GM19239 (cell line): ENCODE results near the gene LHPP.

Experiments
- DNase-seq: peaks from one replicate; pipeline ENCODE4 v3.0.0; 2011; ENCODE audit warnings: low spot score; ENCODE audit not compliant: insufficient read length
- FAIRE-seq: peaks from 2 replicates; lab custom pipeline; 2011; peaks lifted over from hg19 to GRCh38; lab: Jason Lieb, UNC

LHPP gene

DNA sequence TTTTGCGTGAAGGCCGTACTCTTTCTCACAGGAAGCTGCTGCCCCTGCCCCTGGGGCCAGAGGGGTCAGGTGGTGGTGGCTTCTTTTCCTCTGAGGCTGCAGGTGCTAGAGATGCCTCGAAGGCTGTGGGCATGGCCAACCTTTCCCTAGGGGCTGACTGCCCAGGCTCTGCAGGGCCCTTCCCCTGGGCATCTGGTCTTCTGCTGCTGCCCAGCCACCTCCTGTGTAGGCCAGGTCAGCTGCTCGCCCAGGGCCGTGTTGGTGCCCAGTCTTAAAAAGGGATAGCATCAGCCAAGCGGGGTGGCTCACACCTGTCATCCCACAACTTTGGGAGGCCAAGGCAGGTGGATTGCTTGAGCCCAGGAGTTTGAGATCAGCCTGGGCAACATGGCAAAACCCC, 168.2 kb downstream of the LHPP start:
- DNase-seq (no peak), FAIRE-seq (no peak)

DNA sequence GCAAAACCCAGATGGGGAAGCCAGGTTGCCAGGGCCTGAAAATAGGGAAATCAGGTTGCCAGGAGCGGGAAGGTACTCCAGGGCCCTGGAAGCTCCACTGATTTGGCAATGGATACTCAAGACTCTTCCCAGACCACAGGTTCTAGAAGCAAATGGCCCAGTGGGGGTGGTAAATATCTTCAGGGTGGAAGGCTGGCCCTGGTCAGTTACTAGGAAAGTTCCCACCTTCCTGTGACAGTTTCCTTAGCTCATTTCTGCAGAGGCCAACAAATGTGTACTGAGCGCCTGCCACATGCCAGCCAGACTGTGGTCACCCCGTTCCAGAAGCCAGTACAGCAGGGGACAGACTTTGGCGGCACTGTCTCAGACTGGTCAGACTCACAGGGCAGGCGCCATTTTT, 168.9 kb downstream of the LHPP start:
- DNase-seq, result no peak
- no peak for FAIRE-seq

DNA sequence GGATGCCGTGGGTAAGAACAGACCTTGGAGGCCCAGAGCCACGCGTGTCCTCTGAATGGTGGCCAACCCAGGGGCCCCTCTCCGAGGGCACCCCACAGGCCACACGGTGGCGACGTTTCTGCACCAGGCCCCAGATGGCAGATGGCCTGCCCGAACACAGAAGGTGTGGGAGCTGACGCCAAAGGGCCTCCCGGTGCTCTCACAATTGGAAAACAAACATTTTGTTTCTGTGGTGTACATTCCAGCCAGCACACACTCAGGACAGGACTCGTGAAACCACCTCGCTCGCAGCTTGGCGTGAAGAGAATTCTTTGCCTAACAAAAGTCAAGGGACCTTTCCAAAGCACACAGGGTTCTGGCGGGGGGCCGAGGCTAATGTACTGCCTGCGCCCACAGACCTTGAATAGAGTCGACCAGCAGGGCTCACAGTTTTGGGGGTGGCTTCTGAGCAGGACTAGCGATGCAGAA, 170.5 kb downstream of the LHPP start:
- no peak for FAIRE-seq
- no peak for DNase-seq

DNA sequence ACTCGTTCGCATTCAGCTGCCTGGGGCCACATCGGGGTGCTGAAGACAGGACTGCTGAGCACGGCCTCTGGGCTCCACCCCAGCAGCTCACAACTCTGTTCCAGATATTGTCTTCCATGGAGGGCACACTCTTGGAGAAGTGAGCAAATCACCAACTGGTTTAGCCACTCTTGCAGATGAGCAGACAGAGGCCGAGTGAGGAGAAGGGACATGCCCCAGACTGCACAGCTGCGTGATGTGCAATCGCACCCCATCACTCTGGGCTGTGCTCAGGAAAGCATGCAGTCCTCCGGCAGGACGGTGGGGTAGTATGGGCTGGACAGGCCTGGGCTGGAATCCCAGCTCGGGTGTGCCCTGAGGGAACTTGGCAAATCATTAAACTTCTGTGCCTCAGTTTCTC, 170.9 kb downstream of the LHPP start:
- no peak for DNase-seq
- no peak for FAIRE-seq

DNA sequence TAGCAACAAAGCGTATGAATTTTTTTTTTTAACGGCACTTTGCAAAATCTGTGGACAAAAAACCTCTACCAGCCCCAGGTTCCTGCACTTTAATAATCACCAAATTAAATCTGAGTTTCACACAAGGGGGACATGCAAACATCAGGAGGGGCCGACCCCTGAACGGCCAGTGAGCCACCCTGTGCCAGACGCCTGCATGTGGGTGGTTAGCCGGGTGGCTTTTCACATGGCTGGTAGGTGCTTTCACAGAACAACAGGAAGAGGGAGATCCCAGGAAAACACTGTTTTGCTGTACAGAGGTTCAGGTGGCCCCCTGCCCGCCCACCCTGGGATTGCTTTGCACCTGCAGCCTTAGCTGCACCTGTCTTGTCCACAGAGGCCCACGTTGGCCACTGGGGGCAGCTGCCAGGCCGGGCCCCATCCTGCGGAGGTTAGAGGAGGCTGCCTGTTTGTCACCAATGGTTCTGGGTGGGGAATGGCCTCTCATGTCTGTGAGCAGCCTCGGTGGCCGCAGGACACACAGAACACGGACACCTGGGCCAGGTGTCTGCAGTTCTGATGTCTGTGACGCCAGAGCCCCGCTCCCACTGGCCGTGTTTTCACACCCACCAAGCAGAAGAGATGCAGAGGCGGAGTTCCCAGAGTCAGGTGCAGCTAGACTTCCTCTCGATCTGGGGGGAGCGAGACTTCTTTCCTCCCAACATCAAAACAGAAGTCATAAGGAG, 174.8 kb downstream of the LHPP start:
- FAIRE-seq (peak; percentile 47), DNase-seq (no peak)

DNA sequence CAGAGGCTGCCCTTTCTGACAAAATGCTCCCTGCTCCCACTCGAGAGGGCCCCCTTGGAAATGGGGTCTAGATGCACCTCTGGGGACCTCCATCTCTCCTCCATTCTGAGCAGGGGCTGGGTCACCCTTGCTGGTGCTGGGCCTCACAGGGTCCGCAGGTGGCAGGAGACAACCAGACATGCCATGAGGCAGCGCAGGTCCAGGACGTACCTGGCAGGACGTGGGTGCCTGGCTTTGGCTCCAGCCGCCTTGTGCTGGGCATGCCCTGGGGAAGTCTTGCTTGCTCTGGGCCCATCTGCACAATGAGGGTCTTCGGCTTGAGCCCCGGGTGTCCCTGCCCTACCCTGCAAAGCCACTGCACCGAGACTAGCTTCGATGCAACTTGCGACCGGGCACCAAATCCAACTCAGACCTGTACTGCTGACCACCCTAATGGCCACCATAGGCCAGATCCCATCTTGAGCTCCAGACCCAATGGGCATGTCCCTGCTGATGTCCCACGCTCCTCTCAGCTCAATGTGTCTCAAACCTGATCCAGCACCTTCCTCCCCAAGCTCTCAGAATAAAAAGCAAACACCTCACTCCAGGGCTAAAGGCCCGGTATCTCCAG, 175.6 kb downstream of the LHPP start:
- FAIRE-seq (no peak), DNase-seq (no peak)

DNA sequence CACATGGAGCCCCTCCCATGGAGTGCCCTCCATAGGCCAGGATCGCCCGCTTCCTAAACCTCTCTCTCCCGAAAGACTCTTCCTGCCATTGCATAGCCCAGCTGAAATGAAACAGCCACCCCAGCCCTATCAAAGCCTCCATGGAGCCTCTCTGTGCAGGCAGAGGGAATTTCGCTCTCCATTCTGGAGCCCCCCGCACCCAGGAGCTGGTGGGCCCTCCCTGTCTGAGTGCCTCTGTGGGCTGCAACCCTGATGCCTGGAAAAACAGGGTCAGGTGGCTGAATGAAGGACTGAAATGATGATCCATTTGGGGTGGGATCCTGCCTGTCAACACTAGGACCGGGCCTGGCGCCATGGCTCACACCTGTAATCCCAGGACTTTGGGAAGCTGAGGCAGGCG, 176.1 kb downstream of the LHPP start:
- no peak for DNase-seq
- no peak for FAIRE-seq

DNA sequence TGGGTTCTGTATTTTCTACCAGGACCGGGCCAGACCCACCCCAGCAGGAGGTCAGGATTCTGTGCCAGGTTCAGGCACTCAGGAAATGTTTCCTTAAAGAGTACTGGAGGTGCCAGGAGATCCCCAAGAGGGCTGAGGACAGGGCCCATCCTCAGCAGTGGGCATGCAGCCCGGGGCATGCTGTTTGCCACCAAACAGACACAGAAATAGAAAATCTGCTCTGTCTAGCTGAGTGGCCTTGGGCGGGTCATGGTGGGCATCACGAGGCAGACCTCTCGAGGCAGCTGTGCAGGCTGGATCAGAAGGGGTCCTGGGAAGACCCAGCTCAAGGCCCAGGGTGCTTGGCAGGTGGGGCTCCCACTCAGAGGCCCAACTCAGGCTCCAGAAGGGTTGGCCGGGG, 177.6 kb downstream of the LHPP start:
- FAIRE-seq (no peak), DNase-seq (no peak)

DNA sequence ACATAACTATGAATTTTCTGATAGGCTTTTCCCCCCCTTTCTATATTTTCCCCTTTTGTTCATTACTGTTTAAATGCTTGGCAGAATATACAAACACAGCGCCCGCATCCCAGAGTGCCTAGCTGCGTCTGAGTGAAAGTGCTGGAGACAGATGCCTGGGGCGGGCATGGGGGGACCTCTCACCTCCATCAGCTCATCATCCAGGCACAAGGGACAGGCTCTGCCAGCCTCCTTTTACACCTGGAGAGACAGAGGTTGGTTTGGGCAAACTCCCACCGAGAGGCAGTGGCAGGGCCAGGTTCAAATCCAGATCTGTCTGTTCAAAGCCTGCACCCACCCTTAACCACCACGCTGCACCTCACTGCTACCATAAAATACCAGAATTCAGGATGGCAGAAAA, 178.0 kb downstream of the LHPP start:
- no peak for FAIRE-seq
- DNase-seq, result no peak

DNA sequence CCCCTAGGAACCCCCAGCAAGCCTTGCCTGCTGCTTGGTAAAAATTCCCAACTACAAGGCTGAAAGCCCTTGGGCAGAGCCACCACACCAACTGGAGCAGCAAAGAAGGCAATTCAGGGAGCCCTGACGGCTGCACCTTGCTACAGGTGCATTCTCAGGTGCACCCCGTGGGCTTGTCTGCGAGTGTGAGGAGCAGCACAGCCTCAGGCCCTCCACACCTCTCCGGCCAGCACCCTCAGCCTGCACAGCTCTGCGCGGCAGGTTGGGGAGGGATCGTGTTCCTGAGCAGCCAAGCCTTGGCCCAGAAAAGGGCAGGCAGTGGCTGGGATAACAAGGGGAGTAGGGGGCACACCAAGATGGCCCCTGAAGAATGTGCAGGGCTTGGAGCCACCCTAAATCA, 178.4 kb downstream of the LHPP start:
- FAIRE-seq (no peak), DNase-seq (no peak)

DNA sequence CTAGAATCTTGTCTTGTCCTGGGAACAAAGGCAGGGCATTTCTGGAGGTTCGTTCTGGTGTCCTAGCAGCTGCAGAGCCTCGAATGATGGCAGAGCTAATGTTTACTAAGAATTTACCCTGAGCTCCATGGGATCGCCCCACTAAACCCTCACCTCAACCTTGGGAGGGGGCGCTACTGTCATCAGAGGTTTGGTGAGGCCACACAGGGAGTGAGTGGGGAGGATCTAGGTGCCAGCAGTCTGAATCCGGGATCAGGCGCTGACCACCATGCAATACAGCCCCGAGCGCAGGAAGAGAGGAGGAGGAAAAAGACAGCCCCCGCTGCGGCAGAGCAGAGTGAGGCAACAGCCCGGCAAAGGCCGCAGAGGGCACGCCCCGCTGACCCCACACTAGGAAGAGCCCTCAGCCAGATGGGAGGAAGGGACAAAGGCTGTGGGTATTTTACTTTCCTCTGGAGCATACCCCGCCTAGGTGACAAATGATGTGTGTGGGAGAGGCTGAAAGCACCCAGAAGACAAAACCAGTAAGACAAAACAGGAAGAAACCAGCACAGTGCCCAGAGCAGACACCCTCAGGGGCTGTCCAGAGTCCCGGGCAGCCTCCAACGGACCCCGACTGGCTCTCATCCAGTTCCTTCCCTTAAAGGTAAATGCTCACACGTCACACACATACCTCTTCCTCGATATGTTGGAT, 179.1 kb downstream of the LHPP start:
- no peak for DNase-seq

DNA sequence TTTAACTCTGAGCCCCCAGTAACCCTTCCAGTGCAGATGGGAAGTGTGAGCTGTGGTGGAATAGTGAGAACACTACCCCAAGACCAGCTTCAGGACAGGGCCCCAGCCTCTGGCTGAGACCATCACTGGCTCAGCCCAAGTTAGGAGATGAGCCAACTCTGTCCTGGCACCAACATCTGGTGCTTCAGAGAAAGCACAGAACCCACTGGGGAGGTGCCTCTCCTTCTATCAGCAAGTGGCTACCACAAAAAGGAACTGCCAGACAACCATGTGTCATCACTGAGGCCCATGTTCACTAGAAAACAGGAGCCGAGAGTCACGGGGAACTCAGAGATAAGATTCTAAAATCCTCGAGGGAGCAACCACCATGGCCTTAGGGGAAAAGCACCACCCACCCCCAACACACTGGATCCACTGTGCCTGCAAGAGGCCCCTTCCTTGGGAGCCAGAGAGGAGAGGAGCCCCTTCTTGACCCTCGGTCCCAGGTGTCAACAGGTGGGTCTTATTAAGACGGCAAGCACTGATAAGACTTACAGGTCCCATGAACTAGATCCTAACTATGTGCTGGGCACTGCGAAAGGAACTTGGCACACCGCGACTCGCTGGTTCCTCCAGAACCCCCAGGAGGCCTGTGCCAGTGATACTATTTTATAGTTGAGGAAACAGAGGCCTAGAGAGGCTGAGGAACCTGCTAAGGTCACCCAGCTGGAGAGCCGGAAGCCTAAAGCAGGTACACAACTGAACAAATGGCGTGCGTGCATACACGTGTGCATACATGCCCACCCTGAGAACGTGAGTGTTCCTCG, 179.9 kb downstream of the LHPP start:
- DNase-seq, result no peak
- FAIRE-seq, result peak; percentile 35

More for the DNA sequence above, 179.1 kb downstream of the LHPP start:
- FAIRE-seq, result peak; percentile 90

DNA sequence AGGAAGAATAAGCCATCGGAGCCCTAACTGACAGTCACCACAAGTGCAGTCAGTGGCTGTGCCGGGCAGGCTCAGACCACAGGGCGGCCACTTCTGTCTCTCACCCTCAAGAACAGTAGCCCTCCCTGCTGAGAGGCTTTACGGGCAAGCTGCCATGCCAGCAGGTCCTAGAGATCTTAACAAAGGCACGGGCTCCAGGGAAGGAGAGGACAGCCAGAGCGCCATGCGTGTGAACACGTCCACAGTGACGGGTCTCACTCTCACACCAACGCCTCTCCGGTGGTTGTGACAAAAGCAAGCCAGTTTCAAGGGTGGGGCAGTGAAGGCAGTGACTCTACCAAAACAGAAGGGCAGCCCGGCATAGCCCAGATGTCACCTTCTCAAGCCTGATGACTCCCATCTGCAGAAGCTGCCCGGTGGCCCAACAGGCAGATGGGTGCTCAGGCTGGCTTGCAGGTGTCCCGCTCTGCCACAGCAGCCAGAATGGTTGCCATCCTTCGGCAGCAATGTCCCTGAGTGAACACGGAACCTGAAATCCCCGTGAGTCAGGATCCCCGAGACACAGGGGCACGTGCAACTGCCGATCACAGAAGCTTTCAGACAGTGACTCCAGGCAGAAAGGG, 180.6 kb downstream of the LHPP start:
- no peak for FAIRE-seq
- no peak for DNase-seq

DNA sequence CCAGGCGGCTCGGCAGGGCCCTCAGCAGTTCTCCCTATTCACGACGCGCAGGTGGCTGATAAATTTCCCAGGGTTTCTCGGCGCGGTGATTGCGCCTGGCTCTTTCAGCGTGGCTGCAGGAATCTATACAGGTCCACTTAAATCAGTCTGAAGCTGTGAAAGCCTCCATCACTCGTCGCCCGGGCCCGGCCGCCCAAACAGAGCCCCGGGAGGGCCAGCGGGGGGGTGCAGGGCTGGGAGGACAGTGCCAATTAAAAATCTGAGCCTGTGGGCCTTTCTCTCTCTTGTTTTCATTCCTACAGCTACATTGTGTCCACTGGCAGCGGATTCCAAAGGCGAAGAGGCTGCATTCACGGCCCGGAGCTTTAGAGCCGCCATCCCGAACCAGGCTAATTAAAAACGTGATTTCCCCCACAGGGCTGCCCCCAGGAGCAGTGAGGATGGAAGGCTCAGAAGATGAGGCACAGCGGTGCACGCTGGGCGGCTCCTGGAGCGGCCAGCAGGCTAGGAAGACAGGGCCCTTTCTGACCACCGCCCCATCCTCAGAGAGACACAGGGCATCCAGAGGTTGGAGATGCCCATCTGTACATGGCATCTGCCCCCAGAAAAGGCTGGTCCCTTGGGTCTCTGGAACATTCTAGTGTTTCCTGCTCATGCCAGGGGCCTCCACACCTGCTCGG, 181.8 kb downstream of the LHPP start:
- DNase-seq, result no peak
- FAIRE-seq, result no peak

DNA sequence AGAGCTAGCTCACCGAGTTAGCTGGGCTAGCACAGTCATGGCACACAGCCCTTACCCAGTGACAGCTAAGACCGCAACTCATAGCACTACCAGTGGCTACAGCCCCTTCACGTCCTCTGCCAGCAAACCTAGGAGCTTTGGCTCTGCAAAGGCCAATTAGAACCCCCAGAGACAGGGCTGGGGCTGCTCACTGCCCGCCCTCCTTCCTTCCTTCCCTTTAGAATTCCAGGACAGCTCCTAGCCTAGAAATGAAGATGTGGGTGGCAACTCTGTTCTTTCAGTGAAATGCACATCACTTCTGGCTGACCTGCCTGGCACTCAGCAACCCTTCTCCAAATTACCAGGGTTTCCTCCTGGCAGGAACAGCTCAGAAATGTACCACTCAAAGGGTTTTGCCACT, 182.6 kb downstream of the LHPP start:
- FAIRE-seq (no peak), DNase-seq (no peak)

DNA sequence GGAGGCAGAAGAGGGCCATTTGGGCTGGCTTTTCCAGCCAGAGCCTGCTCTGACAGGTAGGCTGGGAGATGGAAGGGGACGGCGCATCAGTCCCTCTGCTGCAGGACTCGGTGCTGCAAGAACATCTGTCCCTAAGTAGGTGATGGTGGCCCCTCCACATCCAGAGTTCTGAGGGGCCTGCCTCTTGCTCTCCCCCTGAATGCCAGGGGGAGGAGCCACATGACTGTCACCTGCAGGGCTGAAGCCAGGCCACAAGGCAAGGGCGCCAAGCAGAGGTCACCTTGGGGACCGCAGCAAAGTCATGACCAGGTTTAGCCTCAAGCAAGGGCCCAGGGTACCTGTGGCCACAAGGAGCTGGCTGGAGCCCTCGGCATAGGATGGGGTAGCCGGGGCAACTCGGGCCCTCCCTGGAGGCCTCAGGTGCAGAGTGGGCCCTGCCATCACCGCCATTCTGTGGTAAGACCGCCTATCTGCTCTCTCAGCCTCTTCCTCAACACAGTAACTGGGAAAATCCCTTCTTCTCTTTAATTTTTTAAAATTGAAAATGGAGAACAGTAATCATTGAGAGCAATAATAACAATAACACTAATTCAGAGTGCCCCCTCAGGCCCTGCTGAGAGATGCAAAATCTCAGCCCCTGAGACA, 183.3 kb downstream of the LHPP start:
- DNase-seq (no peak), FAIRE-seq (no peak)

DNA sequence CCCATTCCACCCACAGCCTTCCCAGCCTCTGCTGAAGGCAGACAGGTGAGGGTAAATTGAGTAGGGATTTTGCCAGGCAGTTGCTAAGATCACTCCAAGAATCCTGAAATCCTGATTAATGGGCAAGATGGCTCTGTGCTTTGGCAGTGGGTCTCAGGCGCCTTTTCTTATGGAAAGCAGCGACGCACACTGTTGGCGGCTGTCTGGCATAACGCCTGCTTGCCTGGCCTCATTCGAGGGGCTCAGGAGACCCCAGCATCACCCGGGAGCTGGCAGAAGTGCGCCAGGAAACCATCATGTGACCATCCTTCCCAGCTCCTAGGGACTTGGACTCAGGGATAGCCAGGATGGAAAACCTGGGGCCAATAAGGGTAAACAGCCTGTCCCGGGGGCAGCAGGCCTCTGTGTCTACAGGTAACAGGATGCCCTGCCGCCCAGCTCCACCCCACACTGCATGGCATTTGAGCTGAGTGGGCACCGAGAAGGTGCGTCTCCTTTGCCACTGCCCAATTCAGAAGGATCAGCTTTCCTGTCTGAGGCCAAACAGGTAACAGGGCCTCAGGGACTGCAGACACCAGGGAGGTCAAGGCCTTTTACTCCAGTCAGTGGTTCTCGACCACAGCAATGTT, 184.0 kb downstream of the LHPP start:
- FAIRE-seq (no peak), DNase-seq (no peak)

DNA sequence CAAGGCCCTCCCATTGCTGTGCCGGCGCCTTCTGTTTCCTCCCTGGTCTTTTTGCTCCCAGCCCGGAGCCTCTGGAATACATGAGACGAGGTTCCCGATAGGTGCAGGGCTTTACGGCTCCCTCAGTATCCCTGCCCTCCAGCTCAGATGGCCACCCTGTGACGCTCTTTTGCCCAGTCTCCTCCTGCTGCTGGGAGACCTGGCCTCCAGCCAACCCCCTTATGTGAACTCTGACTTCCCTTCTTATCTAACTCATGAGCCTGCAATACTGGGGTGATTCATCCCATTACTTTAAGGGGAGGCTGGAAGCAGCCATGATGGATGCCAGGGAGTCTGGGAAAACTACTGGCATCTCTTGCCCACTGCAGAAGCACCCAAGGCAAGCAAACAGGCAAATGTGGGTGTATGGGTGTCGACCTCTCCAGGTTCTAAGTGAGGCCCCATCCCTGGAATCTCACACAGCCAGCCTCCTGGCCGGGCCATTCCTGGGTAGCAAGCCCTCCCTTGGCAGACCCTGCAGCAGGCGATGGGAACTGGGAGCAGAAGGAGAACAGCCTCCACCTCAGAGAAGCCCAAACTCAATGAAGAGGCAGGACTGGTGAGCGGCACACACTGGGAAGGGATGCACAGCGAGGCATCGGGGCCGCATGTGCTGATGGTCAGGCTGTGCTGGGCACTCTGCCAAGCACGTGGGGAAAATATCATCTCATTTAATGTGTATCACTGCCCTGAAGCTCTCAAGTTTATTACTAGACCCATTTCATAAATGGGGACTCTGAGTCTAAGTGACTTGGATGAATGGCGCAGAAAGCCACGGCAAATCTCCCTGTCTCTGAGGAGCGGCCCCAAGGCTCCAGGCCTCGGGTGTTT, 185.1 kb downstream of the LHPP start:
- no peak for DNase-seq
- no peak for FAIRE-seq
